ENCODE results near the gene KCTD21. TPM values are rescaled to one million over a fixed set of nuclear protein-coding genes. Genes with fewer than 3 reads are reported as not detected.

The KCTD21 gene
- total RNA-seq, 1 donor from 2014 or later = 4.1 TPM

GRCh38 chr11:78200553-78200952 lies 12.1 kb upstream of the KCTD21 start:
- DNase-seq = no peak

GRCh38 chr11:78200061-78200460 lies 11.6 kb upstream of the KCTD21 start:
- no peak for DNase-seq

DNA sequence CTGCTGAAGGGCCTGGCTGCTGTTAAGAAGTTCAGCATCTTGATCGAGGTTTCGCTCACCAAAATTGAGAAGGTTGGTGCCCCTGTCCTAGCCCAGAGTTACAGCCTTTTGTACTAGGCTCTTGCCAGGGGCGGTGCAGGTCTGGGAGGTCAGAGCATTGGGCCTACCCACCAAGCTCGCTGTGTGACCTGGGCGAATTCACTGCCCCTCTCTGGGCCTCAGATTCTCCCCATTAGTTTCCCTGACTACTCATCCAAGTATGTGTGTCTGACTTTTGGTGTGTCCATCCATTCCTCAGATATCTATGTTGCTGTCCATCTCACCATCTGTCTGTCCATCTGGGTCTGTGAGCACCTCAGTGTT lies 11.2 kb upstream of the KCTD21 start:
- DNase-seq = no peak

DNA sequence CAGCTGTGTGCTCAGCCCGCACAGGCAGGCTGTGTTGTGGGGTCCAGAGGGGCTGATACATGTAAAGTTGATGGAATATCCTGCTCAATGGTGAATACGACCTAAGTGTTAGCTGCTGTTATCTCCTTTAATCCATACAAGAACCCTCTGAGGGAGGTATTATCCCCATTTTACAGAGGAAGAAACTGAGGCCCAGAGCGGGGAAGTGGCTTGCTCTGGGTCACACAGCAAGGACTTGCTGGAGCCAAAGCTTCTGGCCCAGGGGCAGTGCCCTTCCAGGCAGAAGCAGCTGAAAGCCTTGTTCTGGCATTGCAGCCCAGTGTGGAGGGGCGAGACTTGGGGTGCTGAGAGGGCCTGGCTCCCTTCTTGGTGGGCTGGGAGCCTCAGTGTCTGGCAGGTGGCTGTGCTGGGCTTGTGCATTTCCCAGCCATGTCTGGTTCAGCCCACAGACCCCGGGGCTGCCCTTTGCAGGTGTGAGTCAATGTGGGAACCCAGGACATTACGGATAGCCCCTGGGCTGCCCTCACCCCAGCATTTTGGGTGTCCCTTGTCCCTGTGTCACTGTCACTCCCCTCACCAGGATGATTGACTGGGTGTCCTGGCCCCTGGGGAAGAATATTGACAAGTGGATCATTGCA lies 10.7 kb upstream of the KCTD21 start:
- DNase-seq = no peak

DNA sequence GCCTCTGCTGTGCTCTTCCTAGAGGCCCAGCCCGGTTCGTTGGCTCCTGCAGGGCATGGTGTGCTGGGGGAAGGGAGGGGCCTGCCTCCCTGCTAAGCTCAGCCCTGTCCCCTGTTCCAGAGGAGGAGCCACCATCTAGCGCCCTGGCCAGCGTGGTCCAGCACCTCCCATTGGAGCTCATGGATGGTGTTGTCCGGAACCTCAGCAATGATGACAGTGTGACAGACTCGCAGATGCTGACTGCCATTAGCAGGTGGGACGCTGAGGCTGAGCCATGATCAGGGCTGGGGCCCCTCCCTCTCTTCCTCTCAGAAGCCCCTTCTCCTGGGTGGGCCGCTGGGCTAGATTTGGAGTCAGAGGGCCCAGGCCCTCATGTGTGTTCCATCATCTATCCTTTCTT lies 9.4 kb upstream of the KCTD21 start:
- no peak for DNase-seq

- no peak for DNase-seq
Measured at GRCh38 chr11:78196661-78197091, 8.2 kb upstream of the KCTD21 start.

DNA sequence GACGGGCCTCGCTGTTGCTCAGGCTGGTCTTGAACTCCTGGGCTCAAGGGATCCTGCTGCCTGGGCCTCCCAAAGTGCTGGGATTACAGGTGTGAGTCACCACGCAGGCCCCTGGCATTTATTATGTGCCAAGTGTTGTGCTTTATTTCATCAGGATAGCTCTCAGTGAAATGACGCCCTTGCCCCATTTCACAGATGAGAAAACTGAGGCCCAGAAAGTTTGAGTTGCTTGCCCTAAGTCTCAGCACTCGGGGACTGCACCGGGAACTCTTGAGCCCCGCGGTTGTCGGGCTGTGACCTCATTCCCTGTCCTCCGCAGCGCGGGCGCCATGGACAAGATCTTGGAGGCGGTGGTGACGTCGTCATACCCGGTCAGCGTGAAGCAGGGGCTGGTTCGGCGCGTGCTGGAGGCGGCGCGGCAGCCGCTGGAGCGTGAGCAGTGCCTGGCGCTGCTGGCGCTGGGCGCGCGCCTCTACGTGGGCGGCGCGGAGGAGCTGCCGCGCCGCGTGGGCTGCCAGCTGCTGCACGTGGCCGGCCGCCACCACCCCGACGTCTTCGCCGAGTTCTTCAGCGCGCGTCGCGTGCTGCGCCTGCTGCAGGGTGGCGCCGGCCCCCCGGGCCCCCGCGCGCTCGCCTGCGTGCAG lies 7.6 kb upstream of the KCTD21 start:
- peak; percentile 60 for DNase-seq

DNA sequence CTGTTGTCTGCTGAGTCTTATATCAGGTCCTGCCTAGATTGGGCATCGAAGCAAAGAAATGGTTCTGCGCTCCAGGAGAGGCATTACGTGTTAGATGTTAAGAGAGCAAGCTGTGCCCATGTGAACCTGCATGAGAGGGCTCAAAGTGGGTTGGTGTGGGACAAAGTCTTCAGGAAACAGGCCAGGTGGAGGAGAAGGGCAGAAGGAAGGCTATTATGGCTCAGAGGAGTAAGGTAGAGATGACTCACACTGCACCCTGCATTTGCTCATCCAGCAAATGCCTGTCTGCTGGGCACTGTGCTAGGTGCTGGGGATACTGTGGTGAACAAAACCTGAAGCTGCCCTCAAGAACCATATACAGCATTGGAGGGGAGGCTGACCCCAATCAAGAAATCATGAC lies 6.1 kb upstream of the KCTD21 start:
- DNase-seq = no peak

- DNase-seq = no peak
Measured at GRCh38 chr11:78193806-78194205, 5.4 kb upstream of the KCTD21 start.

GRCh38 chr11:78192911-78193351 lies 4.5 kb upstream of the KCTD21 start:
- no peak for DNase-seq

DNA sequence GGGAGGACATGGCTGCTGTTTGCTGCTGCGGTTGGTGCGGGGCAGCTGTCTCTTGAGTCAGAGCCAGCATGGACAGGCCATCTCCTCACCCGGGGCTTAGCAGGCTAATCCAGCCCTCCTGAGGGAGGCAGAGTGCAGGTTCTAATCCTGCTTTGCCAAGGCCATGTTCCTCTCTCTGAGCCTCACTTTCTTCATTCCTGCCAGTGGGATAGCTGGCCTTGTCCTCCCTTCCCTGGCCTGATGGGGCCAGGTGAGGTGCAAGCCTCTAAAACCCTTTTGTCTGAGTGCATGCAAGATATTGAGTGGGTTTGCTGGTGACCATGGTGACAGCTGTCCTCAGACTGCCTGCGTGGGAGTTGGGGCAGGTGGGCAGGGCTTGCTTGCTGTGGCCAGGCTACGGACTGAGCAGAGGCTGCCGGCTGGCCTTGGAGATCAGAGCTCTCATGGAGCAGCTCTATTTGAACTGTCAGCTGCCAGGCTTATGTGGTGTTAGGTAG lies 3.8 kb upstream of the KCTD21 start:
- peak; percentile 63 for DNase-seq

DNA sequence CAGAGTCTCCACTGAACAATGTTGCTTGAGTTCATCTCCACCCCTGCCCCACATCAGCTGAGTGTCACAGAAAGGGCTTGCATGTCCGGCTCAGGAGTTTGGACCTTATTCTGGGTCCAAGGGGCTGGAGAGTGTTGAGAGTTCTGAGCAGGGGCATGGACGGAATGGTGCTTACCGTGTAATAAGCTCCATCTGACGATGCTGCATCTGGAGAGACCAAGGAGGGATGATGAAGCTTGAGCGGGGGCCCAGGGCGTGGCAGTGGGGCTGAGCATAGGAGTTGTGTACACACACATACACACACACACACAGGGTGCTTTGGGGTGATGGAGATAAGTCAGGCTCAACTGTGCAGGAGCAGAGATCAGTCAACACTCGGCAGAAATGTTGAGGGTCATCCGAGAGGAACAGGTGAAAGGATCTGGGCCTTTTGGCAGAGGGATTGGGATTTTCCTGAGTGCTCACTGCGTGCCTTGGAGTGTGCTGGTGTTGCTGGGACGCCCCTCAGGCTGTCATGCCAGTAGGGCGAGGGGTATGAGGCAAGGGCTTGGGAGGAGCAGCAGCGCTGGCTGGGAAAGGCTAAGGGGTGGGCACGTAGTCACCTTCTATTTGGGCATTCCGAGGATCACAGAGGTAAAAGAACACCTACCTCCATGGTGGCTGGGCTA lies 2.6 kb upstream of the KCTD21 start:
- no peak for DNase-seq

GRCh38 chr11:78190374-78190773 lies 1.9 kb upstream of the KCTD21 start:
- no peak for DNase-seq

GRCh38 chr11:78189851-78190250 lies 1.4 kb upstream of the KCTD21 start:
- no peak for DNase-seq

GRCh38 chr11:78189174-78189724 lies 823 bp upstream of the KCTD21 start:
- DNase-seq = no peak

- DNase-seq = no peak
Measured at GRCh38 chr11:78187366-78188285, 800 bp downstream of the KCTD21 start.

GRCh38 chr11:78181185-78181584 lies 7.2 kb downstream of the KCTD21 start:
- no peak for DNase-seq

- no peak for DNase-seq
Measured at GRCh38 chr11:78180751-78181150, 7.7 kb downstream of the KCTD21 start.

DNA sequence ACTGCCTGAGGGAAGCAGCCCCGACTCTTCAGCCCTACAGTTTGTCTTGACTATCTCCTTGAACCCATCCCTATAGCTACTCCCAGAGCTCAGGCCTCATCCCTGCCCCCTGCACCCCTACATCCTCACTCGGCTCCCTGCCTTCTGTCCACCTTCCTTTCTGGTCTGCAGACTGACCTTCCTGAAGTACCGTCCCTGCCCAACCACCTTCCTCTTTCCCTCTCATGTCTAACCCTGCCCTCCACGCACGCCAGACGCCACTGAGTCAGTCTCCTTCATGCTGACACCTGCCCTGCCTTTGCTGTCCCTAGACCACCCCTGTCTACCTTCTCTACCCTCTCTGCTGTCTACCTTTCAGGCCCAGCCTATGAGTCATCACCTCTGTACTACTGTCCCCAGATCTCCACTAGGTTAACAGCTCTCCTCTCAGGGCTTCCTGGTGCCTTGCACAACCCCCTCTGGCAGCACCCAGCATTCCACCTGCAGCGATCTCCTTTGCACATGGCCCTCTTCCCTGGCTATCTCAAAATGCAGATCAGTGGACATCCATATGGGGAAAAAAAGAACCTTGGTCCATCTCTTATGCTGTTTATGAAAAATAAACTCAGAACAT lies 8.9 kb downstream of the KCTD21 start:
- DNase-seq = no peak

- DNase-seq = no peak
Measured at GRCh38 chr11:78177216-78177615, 11.2 kb downstream of the KCTD21 start.

- DNase-seq = no peak
Measured at GRCh38 chr11:78176605-78177141, 11.8 kb downstream of the KCTD21 start.
